SHP77 (cell line): ENCODE results near the gene ADI1.

Experiments used
- DNase-seq, 2 experiments: peaks; one replicate each; lab custom pipeline; 2025; lab: John Stamatoyannopoulos, UW

ADI1 gene

GRCh38 chr2:3480352-3481010 lies 38.9 kb downstream of the ADI1 start:
- DNase-seq, result no peak

GRCh38 chr2:3479430-3480320 lies 39.7 kb downstream of the ADI1 start:
- DNase-seq, result no peak

GRCh38 chr2:3478846-3479385 lies 40.4 kb downstream of the ADI1 start:
- no peak for DNase-seq

GRCh38 chr2:3476985-3477327 lies 42.4 kb downstream of the ADI1 start:
- no peak for DNase-seq

- DNase-seq, result no peak
Measured at GRCh38 chr2:3476321-3476984, 42.9 kb downstream of the ADI1 start.

- DNase-seq, result no peak
Measured at GRCh38 chr2:3475771-3476170, 43.6 kb downstream of the ADI1 start.

GRCh38 chr2:3472966-3473365 lies 46.4 kb downstream of the ADI1 start:
- DNase-seq, result no peak

GRCh38 chr2:3472296-3472695 lies 47.0 kb downstream of the ADI1 start:
- no peak for DNase-seq

GRCh38 chr2:3470856-3471737 lies 48.2 kb downstream of the ADI1 start:
- no peak for DNase-seq

GRCh38 chr2:3470166-3470651 lies 49.1 kb downstream of the ADI1 start:
- DNase-seq, result no peak

- no peak for DNase-seq
Measured at GRCh38 chr2:3469486-3469885, 49.8 kb downstream of the ADI1 start.

- DNase-seq, result no peak
Measured at GRCh38 chr2:3468296-3468988, 50.9 kb downstream of the ADI1 start.

- no peak for DNase-seq
Measured at GRCh38 chr2:3467654-3468053, 51.7 kb downstream of the ADI1 start.

GRCh38 chr2:3466966-3467365 lies 52.4 kb downstream of the ADI1 start:
- DNase-seq, result no peak

GRCh38 chr2:3466482-3466863 lies 52.9 kb downstream of the ADI1 start:
- DNase-seq, result no peak

- no peak for DNase-seq
Measured at GRCh38 chr2:3465844-3466481, 53.4 kb downstream of the ADI1 start.

- no peak for DNase-seq
Measured at GRCh38 chr2:3465328-3465727, 54.0 kb downstream of the ADI1 start.

- no peak for DNase-seq
Measured at GRCh38 chr2:3464401-3465005, 54.8 kb downstream of the ADI1 start.

- DNase-seq, result no peak
Measured at GRCh38 chr2:3463944-3464343, 55.4 kb downstream of the ADI1 start.
